GM12801 (cell line): Measurements from ENCODE around the gene SRRM2.

Experiments used
- CTCF ChIP-seq: IDR thresholded peaks from one replicate; pipeline ENCODE4 v1.5.1; 2011; ENCODE audit warnings: control low read depth; ENCODE audit not compliant: insufficient read length; ENCODE audit errors: extremely low read depth

The SRRM2 gene

GRCh38 chr16:2771496-2772402 is 19.3 kb downstream of the SRRM2 start:
- no peak for TF ChIP-seq CTCF

GRCh38 chr16:2773188-2773968 is 20.9 kb downstream of the SRRM2 start:
- TF ChIP-seq CTCF, result no peak

- no peak for TF ChIP-seq CTCF
These were observed 21.9 kb downstream of the SRRM2 start for GRCh38 chr16:2774161-2774891.

GRCh38 chr16:2775131-2775716 is 22.8 kb downstream of the SRRM2 start:
- no peak for TF ChIP-seq CTCF

GRCh38 chr16:2775765-2776499 is 23.5 kb downstream of the SRRM2 start:
- TF ChIP-seq CTCF, result no peak

GRCh38 chr16:2776500-2777139 is 24.2 kb downstream of the SRRM2 start:
- TF ChIP-seq CTCF, result no peak
